ENCODE measurements around the gene KCNG2.

- TF ChIP-seq, protein P1, sequence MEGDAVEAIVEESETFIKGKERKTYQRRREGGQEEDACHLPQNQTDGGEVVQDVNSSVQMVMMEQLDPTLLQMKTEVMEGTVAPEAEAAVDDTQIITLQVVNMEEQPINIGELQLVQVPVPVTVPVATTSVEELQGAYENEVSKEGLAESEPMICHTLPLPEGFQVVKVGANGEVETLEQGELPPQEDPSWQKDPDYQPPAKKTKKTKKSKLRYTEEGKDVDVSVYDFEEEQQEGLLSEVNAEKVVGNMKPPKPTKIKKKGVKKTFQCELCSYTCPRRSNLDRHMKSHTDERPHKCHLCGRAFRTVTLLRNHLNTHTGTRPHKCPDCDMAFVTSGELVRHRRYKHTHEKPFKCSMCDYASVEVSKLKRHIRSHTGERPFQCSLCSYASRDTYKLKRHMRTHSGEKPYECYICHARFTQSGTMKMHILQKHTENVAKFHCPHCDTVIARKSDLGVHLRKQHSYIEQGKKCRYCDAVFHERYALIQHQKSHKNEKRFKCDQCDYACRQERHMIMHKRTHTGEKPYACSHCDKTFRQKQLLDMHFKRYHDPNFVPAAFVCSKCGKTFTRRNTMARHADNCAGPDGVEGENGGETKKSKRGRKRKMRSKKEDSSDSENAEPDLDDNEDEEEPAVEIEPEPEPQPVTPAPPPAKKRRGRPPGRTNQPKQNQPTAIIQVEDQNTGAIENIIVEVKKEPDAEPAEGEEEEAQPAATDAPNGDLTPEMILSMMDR (IDR thresholded peaks at IDR 0.05), result no peak
- no peak for TF ChIP-seq POLR2A (IDR thresholded peaks at IDR 0.05)
Measured at GRCh38 chr18:79926715-79927606, 129.2 kb downstream of the KCNG2 start.
